Stimulated activated CD8-positive, alpha-beta memory T cell treated with anti-CD3 and anti-CD28 coated beads, Interleukin-7, amount 100 ng/mL, for 24 hours (primary cell): Measurements from ENCODE around the gene UBXN1.
"Not testable (repeated sequence)": the region's sequence is repeated elsewhere in the genome, so short reads cannot be mapped to it uniquely, and the experiment has no call there.

Source experiments
- DNase-seq: peaks from one replicate; pipeline ENCODE4 v3.0.0-alpha.2; 2020; ENCODE audit warnings: low read depth

Gene UBXN1

GRCh38 chr11:62708793-62709192, 29.9 kb upstream of the UBXN1 start:
- peak; percentile 14 for DNase-seq

GRCh38 chr11:62708392-62708791, 29.5 kb upstream of the UBXN1 start:
- DNase-seq: no peak

- DNase-seq: no peak
These were observed 28.5 kb upstream of the UBXN1 start, which contains the start of the genes BSCL2 and GNG3 for GRCh38 chr11:62707277-62707861. Gene BSCL2, minus strand, starts transcription at chr11:62707424. Its CDS starts 229 bp downstream, at chr11:62707195. Gene GNG3, plus strand, starts transcription at chr11:62707676. Its CDS starts 620 bp downstream, at chr11:62708296.

GRCh38 chr11:62706850-62707247, 28.0 kb upstream of the UBXN1 start:
- no peak for DNase-seq

GRCh38 chr11:62705880-62706849, 27.3 kb upstream of the UBXN1 start:
- DNase-seq: peak; percentile 89

GRCh38 chr11:62705413-62705812, 26.5 kb upstream of the UBXN1 start:
- DNase-seq: no peak

GRCh38 chr11:62703921-62704320, 25.0 kb upstream of the UBXN1 start:
- DNase-seq: not testable (repeated sequence)

GRCh38 chr11:62702246-62702645, 23.4 kb upstream of the UBXN1 start:
- DNase-seq: no peak

- peak; percentile 53 for DNase-seq
These were observed 15.7 kb upstream of the UBXN1 start for GRCh38 chr11:62694455-62695167.

- DNase-seq: not testable (repeated sequence)
These were observed 14.8 kb upstream of the UBXN1 start for GRCh38 chr11:62693624-62694023.

- DNase-seq: no peak
These were observed 10.7 kb upstream of the UBXN1 start, which contains the start of gene LRRN4CL for GRCh38 chr11:62689421-62690183. Gene LRRN4CL, minus strand, starts transcription at chr11:62689530. Its CDS starts 1,022 bp downstream, at chr11:62688508.

- DNase-seq: no peak
These were observed 9.6 kb upstream of the UBXN1 start for GRCh38 chr11:62688491-62688890.

GRCh38 chr11:62687508-62688396, 8.9 kb upstream of the UBXN1 start:
- no peak for DNase-seq

- no peak for DNase-seq
These were observed 3.6 kb upstream of the UBXN1 start for GRCh38 chr11:62682518-62682917.

- no peak for DNase-seq
These were observed 2.0 kb upstream of the UBXN1 start for GRCh38 chr11:62680825-62681240.

GRCh38 chr11:62678433-62678769, 472 bp downstream of the UBXN1 start:
- DNase-seq: no peak

- no peak for DNase-seq
These were observed 1.2 kb downstream of the UBXN1 start for GRCh38 chr11:62677714-62678113.

GRCh38 chr11:62677156-62677555, 1.7 kb downstream of the UBXN1 start:
- DNase-seq: no peak

- no peak for DNase-seq
These were observed 2.2 kb downstream of the UBXN1 start for GRCh38 chr11:62676698-62677097.

GRCh38 chr11:62675415-62675814, 3.5 kb downstream of the UBXN1 start:
- not testable (repeated sequence) for DNase-seq

GRCh38 chr11:62673196-62673525, 5.7 kb downstream of the UBXN1 start:
- DNase-seq: no peak
